ENCODE data around the gene DVL2. TPM values are rescaled to one million over a fixed set of nuclear protein-coding genes. Genes with fewer than 3 reads are reported as not detected.

The DVL2 gene
- total RNA-seq, 1 donor from 2014 or later: 34.4 TPM

DNA sequence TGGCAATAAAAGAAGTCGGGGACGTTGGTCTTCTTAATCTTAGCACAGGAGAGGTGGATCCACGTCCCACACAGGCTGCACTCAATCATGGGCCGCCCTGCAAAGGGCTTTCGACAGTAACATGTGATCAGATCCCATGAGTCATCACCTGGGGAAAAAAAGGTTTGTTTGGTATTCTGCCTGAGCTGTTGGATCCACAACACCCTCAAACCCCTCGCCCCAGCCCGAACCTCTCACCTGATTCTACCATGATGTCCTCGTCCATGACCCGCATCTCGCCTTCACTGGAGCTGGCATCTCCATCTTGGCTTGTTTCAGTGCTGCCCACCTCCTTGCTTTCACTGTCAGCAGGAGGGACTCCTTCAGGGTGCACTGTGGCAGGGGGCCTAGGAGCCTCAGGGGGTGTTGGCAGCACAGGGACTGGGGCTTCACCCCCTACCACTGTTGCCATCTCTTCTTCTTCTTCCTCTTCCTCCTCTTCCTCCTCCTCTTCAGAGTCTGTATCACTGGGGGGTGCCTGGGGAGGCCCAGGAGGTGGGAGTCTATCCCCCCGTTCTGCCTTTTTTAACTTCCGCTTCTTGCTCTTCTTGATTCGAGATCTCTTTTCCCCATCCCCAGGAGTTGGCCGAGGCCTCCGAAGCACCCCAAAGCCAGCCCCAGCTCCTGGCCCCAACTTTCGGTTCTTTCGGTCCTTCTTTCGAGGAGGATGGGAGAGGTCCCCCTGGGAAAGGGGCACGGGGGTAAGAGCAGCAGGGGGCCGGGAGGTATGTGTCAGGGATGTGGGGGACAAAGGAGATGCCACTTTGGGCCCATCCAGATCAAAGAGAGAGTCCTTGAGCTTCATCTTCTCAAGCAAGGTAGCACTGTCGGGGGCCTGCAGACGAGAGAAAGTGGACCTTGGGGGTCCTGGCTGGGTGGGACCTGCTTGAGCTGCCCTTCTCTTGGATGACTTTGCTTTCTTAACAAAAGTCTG, 1.7 kb upstream of the DVL2 start:
- Mint-ChIP-seq H3K27ac (ENCODE audit: unreplicated experiment) (peak overlapping the region; percentile 69), H3K4me1 (ENCODE audit: low read depth, unreplicated experiment) (peaks cover 47% of the 10 kb centered on the region), H3K36me3 (ENCODE audit: low read depth, unreplicated experiment) (peaks cover 21% of the 10 kb centered on the region), H3K27me3 (ENCODE audit: low read depth, unreplicated experiment) (no peaks in the 10 kb centered on the region), H3K9me3 (ENCODE audit: unreplicated experiment) (no peaks in the 10 kb centered on the region), H3K4me3 (ENCODE audit: unreplicated experiment) (peak overlapping the region; percentile 85)
- FAIRE-seq (no peak), DNase-seq (ENCODE audit: low read depth) (peak; percentile 40)
- no peak overlapping the region for H2AFZ ChIP-seq (ENCODE audit: low read depth, low read length)
- no peaks in the 10 kb centered on the region for H3K27me3 ChIP-seq (ENCODE audit: insufficient read depth, low read length)
- H3K4me2 ChIP-seq (ENCODE audit: low read length): peak overlapping the region; percentile 91
- no peak overlapping the region for H3K4me3 ChIP-seq (ENCODE audit: insufficient read depth, low read depth, low read length)
- peaks cover 90% of the 10 kb centered on the region for H3K79me2 ChIP-seq (ENCODE audit: insufficient read depth, low read length)
- peaks cover 47% of the 10 kb centered on the region for H4K20me1 ChIP-seq (ENCODE audit: insufficient read depth, low read length)
- no peaks in the 10 kb centered on the region for H3K9me3 ChIP-seq (ENCODE audit: insufficient read depth, low read depth, low read length)
- H3K36me3 ChIP-seq (ENCODE audit: insufficient read depth, low read length): peaks cover 30% of the 10 kb centered on the region
- peak overlapping the region; percentile 96 for H3K9ac ChIP-seq (ENCODE audit: low read length)
- peaks cover 46% of the 10 kb centered on the region for H3K4me1 ChIP-seq (ENCODE audit: insufficient read depth, low read length)
- TF ChIP-seq EZH2 (IDR thresholded peaks at IDR 0.05; ENCODE audit: insufficient read depth, low read length): no peak
- TF ChIP-seq, protein P1, sequence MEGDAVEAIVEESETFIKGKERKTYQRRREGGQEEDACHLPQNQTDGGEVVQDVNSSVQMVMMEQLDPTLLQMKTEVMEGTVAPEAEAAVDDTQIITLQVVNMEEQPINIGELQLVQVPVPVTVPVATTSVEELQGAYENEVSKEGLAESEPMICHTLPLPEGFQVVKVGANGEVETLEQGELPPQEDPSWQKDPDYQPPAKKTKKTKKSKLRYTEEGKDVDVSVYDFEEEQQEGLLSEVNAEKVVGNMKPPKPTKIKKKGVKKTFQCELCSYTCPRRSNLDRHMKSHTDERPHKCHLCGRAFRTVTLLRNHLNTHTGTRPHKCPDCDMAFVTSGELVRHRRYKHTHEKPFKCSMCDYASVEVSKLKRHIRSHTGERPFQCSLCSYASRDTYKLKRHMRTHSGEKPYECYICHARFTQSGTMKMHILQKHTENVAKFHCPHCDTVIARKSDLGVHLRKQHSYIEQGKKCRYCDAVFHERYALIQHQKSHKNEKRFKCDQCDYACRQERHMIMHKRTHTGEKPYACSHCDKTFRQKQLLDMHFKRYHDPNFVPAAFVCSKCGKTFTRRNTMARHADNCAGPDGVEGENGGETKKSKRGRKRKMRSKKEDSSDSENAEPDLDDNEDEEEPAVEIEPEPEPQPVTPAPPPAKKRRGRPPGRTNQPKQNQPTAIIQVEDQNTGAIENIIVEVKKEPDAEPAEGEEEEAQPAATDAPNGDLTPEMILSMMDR (IDR thresholded peaks at IDR 0.05; ENCODE audit: insufficient read depth, low read depth, low read length): no peak
- peak overlapping the region; percentile 24 for H3K27ac ChIP-seq (ENCODE audit: low read depth, low read length)

DNA sequence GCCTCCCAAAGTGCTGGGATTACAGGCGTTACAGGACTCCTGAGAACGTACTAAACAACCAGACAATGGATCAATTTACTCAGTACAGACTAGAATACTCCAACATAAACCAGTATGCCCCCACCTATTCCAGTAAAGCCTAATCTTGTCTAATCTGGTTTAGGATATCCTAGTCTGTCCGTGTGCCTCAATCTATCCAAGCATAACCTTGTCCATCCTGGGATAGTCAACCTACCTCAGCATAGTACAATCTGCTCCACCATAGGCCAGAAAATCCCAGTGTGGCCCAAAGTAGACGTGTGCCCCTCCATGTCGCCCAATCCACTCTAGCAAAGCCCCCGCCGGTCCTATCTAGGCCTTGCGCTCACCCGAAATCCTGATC, 625 bp downstream of the DVL2 start:
- peaks cover 33% of the 10 kb centered on the region for H3K4me1 ChIP-seq (ENCODE audit: insufficient read depth, low read length)
- peaks cover 62% of the 10 kb centered on the region for H4K20me1 ChIP-seq (ENCODE audit: insufficient read depth, low read length)
- FAIRE-seq (no peak), DNase-seq (ENCODE audit: low read depth) (peak; percentile 35)
- Mint-ChIP-seq H3K4me3 (ENCODE audit: unreplicated experiment) (peak overlapping the region; percentile 95), H3K4me1 (ENCODE audit: low read depth, unreplicated experiment) (peaks cover 38% of the 10 kb centered on the region), H3K9me3 (ENCODE audit: unreplicated experiment) (peaks cover 1% of the 10 kb centered on the region), H3K27ac (ENCODE audit: unreplicated experiment) (peak overlapping the region; percentile 96), H3K27me3 (ENCODE audit: low read depth, unreplicated experiment) (no peaks in the 10 kb centered on the region), H3K36me3 (ENCODE audit: low read depth, unreplicated experiment) (peaks cover 23% of the 10 kb centered on the region)
- H3K4me3 ChIP-seq (ENCODE audit: insufficient read depth, low read depth, low read length): peak overlapping the region; percentile 79
- peak overlapping the region; percentile 76 for H3K27ac ChIP-seq (ENCODE audit: low read depth, low read length)
- H3K27me3 ChIP-seq (ENCODE audit: insufficient read depth, low read length): no peaks in the 10 kb centered on the region
- peak overlapping the region; percentile 92 for H3K9ac ChIP-seq (ENCODE audit: low read length)
- H3K4me2 ChIP-seq (ENCODE audit: low read length): peak overlapping the region; percentile 91
- TF ChIP-seq EZH2 (IDR thresholded peaks at IDR 0.05; ENCODE audit: insufficient read depth, low read length): no peak
- TF ChIP-seq, protein P1 (IDR thresholded peaks at IDR 0.05; ENCODE audit: insufficient read depth, low read depth, low read length): no peak
- H3K79me2 ChIP-seq (ENCODE audit: insufficient read depth, low read length): peaks cover 92% of the 10 kb centered on the region
- H3K36me3 ChIP-seq (ENCODE audit: insufficient read depth, low read length): peaks cover 20% of the 10 kb centered on the region
- no peaks in the 10 kb centered on the region for H3K9me3 ChIP-seq (ENCODE audit: insufficient read depth, low read depth, low read length)
- no peak overlapping the region for H2AFZ ChIP-seq (ENCODE audit: low read depth, low read length)

Measured in astrocyte (in vitro differentiated cells and primary cell).